SH-SY5Y (cell line): ENCODE data around the gene PSMD5.

ENCODE experiments used
- GATA2 ChIP-seq: IDR thresholded peaks from 2 replicates; pipeline ENCODE4 v1.6.1; 2011; ENCODE audit warnings: mild to moderate bottlenecking, low read depth, low read length
- GATA3 ChIP-seq: IDR thresholded peaks from 2 replicates; pipeline ENCODE4 v1.6.1; 2011; ENCODE audit warnings: low read depth, mild to moderate bottlenecking, low read length, moderate library complexity

- TF ChIP-seq GATA2 (no peak), GATA3 (no peak)
Measured at GRCh38 chr9:120768247-120768646, 74.5 kb downstream of the PSMD5 start.
